ENCODE data around the gene DOCK11. TPM values are rescaled to one million over a fixed set of nuclear protein-coding genes. Genes with fewer than 3 reads are reported as not detected.

Gene DOCK11
- total RNA-seq, 2 experiments from 2014 or later, result 32.8 to 34.8 TPM

- H3K4me1 Mint-ChIP-seq (ENCODE audit: low read depth), result no peaks in the 10 kb centered on the region
- H3K27me3 Mint-ChIP-seq (ENCODE audit: low read depth), result no peaks in the 10 kb centered on the region
- DNase-seq, result no peak
- no peak overlapping the region for H3K4me3 Mint-ChIP-seq
- intact Hi-C loops (cut with micrococcal nuclease), result loop anchor here (1.0 to 5.0 kb wide), 2 partner anchors 180 to 195 kb away; partner anchors contain the start of gene ZCCHC12
- no peak overlapping the region for H3K27ac Mint-ChIP-seq
- CTCF ChIA-PET, result interaction anchor here (0.6 to 1.4 kb wide), 10 partner anchors 9 to 187 kb away, joined by 3 to 6 read pairs (median 4); no protein-coding TSS in a partner anchor
- peaks cover 9% of the 10 kb centered on the region for H3K36me3 Mint-ChIP-seq (ENCODE audit: low read depth)
- no peaks in the 10 kb centered on the region for H3K9me3 Mint-ChIP-seq
Observed at GRCh38 chrX:118627084-118627758, 131.6 kb downstream of the DOCK11 start.

DNA sequence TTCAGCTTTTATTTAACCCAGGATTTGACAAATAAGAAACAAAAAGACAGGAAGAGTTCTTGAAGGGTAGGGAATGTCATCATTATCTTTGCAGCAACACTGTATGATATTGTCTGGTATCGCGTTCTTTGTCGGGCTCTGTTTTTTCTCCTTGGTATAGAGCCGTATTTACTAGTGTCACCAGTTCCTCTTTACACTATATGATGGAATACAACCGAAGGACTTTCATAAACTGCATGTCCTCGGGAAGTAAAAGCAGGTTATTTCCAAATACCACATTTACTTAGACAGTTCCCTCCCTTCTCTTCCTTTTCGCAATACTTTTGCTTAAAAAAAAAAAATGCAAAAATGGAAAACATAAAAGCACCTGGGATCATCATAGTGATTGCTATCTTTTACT is 135.2 kb downstream of the DOCK11 start:
- H3K27me3 Mint-ChIP-seq (ENCODE audit: low read depth), result no peaks in the 10 kb centered on the region
- no peak overlapping the region for H3K27ac Mint-ChIP-seq
- H3K36me3 Mint-ChIP-seq (ENCODE audit: low read depth), result peaks cover 9% of the 10 kb centered on the region
- intact Hi-C loops (cut with micrococcal nuclease), result loop anchor here (5.0 kb wide), 1 partner anchor 96 kb away; the partner anchor contains the start of gene IL13RA1
- DNase-seq, result no peak
- CTCF ChIA-PET, result no interaction called here
- H3K9me3 Mint-ChIP-seq, result no peaks in the 10 kb centered on the region
- no peak overlapping the region for H3K4me3 Mint-ChIP-seq
- peaks cover 12% of the 10 kb centered on the region for H3K4me1 Mint-ChIP-seq (ENCODE audit: low read depth)

GRCh38 chrX:118631586-118631985 is 136.0 kb downstream of the DOCK11 start:
- DNase-seq, result no peak
- Mint-ChIP-seq H3K4me3 (no peak overlapping the region), H3K9me3 (no peaks in the 10 kb centered on the region), H3K27ac (no peak overlapping the region), H3K36me3 (ENCODE audit: low read depth) (peaks cover 7% of the 10 kb centered on the region), H3K4me1 (ENCODE audit: low read depth) (peaks cover 12% of the 10 kb centered on the region), H3K27me3 (ENCODE audit: low read depth) (no peaks in the 10 kb centered on the region)
- CTCF ChIA-PET, result no interaction called here
- intact Hi-C loops (cut with micrococcal nuclease), result loop anchor here (5.0 kb wide), 1 partner anchor 96 kb away; the partner anchor contains the start of gene IL13RA1

DNA sequence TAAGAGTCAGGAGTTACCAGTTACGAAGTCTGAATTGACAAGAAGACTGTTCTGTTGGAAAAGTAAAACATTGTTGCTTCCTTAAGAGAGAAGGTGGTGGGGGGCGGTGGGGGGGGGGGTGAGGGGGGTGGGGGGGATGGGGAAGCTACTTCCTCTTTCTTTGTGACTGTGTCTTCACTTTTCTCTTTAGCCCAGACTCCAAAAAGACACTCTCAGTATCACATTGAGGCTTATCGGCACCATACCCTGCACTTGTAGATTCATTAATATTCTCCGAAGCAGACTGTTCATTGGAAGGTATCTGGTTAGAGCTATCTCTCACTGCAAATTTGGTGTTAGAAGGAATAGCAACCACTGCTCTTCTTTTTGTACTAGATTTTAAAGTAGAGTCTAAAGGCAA is 137.2 kb downstream of the DOCK11 start:
- H3K27ac Mint-ChIP-seq, result peak overlapping the region; percentile 18
- no peak overlapping the region for H3K4me3 Mint-ChIP-seq
- CTCF ChIA-PET, result no interaction called here

DNA sequence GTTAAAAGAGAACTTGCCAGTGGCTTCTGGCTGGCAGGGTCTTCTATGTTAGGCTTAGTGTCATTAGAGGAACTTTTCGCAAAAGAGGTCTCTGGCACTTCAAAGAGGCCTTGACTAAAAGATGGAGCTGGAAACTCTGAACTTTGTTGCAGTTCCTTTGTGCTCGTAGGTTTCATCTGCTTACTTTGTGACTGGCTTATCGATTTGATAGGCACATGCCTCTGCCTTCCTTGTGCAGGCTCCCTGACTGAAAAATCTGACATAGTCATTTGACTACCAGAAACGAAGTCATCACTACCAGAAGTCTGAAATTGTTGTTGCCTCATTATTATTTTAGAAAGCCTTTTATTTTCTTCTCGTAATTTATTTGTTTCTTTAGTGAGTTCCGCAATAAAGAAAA is 137.9 kb downstream of the DOCK11 start:
- CTCF ChIA-PET, result no interaction called here
- no peak overlapping the region for H3K4me3 Mint-ChIP-seq
- H3K4me1 Mint-ChIP-seq (ENCODE audit: low read depth), result peaks cover 16% of the 10 kb centered on the region
- DNase-seq, result peak; percentile 5
- H3K9me3 Mint-ChIP-seq, result no peaks in the 10 kb centered on the region
- H3K36me3 Mint-ChIP-seq (ENCODE audit: low read depth), result peaks cover 8% of the 10 kb centered on the region
- H3K27me3 Mint-ChIP-seq (ENCODE audit: low read depth), result no peaks in the 10 kb centered on the region
- intact Hi-C loops (cut with micrococcal nuclease), result loop anchor here (5.0 kb wide), 1 partner anchor 94 kb away; the partner anchor contains the start of gene IL13RA1
- peak overlapping the region; percentile 18 for H3K27ac Mint-ChIP-seq

More for the DNA sequence above, 137.2 kb downstream of the DOCK11 start:
- DNase-seq, result no peak
- peaks cover 9% of the 10 kb centered on the region for H3K36me3 Mint-ChIP-seq (ENCODE audit: low read depth)
- H3K4me1 Mint-ChIP-seq (ENCODE audit: low read depth), result peaks cover 16% of the 10 kb centered on the region
- H3K9me3 Mint-ChIP-seq, result no peaks in the 10 kb centered on the region
- H3K27me3 Mint-ChIP-seq (ENCODE audit: low read depth), result no peaks in the 10 kb centered on the region
- intact Hi-C loops (cut with micrococcal nuclease), result loop anchor here (5.0 kb wide), 1 partner anchor 94 kb away; the partner anchor contains the start of gene IL13RA1

GRCh38 chrX:118634336-118634735 is 138.7 kb downstream of the DOCK11 start:
- Mint-ChIP-seq H3K36me3 (ENCODE audit: low read depth) (peaks cover 8% of the 10 kb centered on the region), H3K4me3 (no peak overlapping the region)
- CTCF ChIA-PET, result interaction anchor here (0.9 kb wide), 1 partner anchor 33 kb away, joined by 3 read pairs; no protein-coding TSS in a partner anchor

DNA sequence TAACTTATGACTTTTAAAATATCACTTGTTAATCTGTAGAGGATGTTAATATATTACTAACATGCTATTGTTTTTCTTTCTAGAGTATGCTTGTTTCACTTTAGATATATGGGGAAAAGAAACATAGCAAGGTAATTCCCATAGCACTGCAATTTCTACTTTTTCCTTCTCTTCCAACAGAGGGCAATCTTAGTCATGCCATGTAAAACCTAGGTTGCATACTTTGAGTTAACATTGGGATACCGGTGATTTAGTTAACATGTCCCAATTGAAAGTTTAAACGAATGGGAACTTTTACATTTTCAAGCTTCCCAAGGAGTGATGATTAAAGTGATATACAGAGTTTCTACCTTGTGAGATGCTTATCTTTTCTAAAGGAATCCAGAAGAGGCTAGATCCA is 142.4 kb downstream of the DOCK11 start:
- intact Hi-C loops (cut with micrococcal nuclease), result no loop called here
- DNase-seq, result no peak
- Mint-ChIP-seq H3K36me3 (ENCODE audit: low read depth) (peaks cover 6% of the 10 kb centered on the region), H3K4me3 (no peak overlapping the region), H3K27ac (no peak overlapping the region), H3K4me1 (ENCODE audit: low read depth) (peaks cover 11% of the 10 kb centered on the region), H3K27me3 (ENCODE audit: low read depth) (no peaks in the 10 kb centered on the region), H3K9me3 (no peaks in the 10 kb centered on the region)
- CTCF ChIA-PET, result interaction anchor here (1.0 kb wide), 1 partner anchor 173 kb away, joined by 5 read pairs; no protein-coding TSS in a partner anchor

More at GRCh38 chrX:118634336-118634735, 138.7 kb downstream of the DOCK11 start:
- H3K4me1 Mint-ChIP-seq (ENCODE audit: low read depth), result peaks cover 16% of the 10 kb centered on the region
- no peak overlapping the region for H3K27ac Mint-ChIP-seq
- no peaks in the 10 kb centered on the region for H3K9me3 Mint-ChIP-seq
- H3K27me3 Mint-ChIP-seq (ENCODE audit: low read depth), result no peaks in the 10 kb centered on the region
- intact Hi-C loops (cut with micrococcal nuclease), result loop anchor here (5.0 kb wide), 1 partner anchor 93 kb away; the partner anchor contains the start of gene IL13RA1
- DNase-seq, result no peak

DNA sequence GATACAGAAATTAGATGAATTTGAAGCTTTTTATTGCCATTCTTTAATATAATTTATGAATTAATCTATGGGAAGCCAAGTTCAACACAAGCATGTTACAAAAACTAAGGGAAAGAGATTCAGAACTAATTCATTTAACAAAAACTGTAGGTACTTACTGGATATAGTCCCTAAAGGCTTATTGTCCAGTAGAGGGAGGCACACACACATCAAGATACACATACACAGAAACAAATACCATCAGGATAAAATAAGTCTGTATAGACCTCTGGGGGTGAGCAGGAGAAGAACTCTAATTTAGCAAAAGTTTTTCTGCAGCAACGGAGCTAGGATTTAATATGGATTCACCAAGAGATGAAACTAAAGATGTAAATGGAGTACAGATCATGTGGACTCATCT is 148.8 kb downstream of the DOCK11 start:
- Mint-ChIP-seq H3K36me3 (ENCODE audit: low read depth) (peaks cover 5% of the 10 kb centered on the region), H3K4me3 (no peak overlapping the region), H3K27ac (no peak overlapping the region), H3K27me3 (ENCODE audit: low read depth) (no peaks in the 10 kb centered on the region), H3K9me3 (no peaks in the 10 kb centered on the region), H3K4me1 (ENCODE audit: low read depth) (no peaks in the 10 kb centered on the region)
- CTCF ChIA-PET, result interaction anchor here (0.5 to 0.7 kb wide), 3 partner anchors 17 to 390 kb away, joined by 3 read pairs; no protein-coding TSS in a partner anchor
- intact Hi-C loops (cut with micrococcal nuclease), result loop anchor here (1.0 kb wide), 1 partner anchor 163 kb away; no protein-coding TSS in a partner anchor
- no peak for DNase-seq

- Mint-ChIP-seq H3K27me3 (ENCODE audit: low read depth) (no peaks in the 10 kb centered on the region), H3K27ac (no peak overlapping the region), H3K4me3 (no peak overlapping the region), H3K9me3 (no peaks in the 10 kb centered on the region), H3K4me1 (ENCODE audit: low read depth) (no peaks in the 10 kb centered on the region), H3K36me3 (ENCODE audit: low read depth) (no peaks in the 10 kb centered on the region)
- intact Hi-C loops (cut with micrococcal nuclease), result no loop called here
- CTCF ChIA-PET, result interaction anchor here (0.7 kb wide), 1 partner anchor 352 kb away, joined by 3 read pairs; no protein-coding TSS in a partner anchor
- DNase-seq, result no peak
Observed at GRCh38 chrX:118652717-118653116, 157.1 kb downstream of the DOCK11 start.

DNA sequence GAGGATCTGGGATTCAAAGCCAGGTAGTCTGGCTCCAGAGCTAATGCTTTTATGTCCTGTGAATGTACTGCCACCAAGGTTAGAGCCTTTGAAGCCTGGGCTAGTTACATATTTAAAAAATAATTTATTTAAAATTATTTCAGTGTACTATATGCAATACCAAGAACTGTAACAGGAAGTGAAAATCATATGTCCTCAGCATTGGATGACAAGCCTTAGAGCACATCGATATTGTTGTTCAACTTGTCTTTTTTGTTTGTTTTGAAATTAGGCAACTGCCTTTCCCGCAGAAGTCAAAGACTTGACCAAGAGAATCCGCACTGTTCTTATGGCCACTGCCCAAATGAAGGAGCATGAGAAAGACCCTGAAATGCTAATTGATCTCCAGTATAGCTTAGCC is 158.7 kb downstream of the DOCK11 start:
- H3K36me3 Mint-ChIP-seq (ENCODE audit: low read depth), result no peaks in the 10 kb centered on the region
- H3K27me3 Mint-ChIP-seq (ENCODE audit: low read depth), result no peaks in the 10 kb centered on the region
- no peak overlapping the region for H3K27ac Mint-ChIP-seq
- DNase-seq, result no peak
- H3K4me3 Mint-ChIP-seq, result no peak overlapping the region
- H3K4me1 Mint-ChIP-seq (ENCODE audit: low read depth), result no peaks in the 10 kb centered on the region
- no peaks in the 10 kb centered on the region for H3K9me3 Mint-ChIP-seq
- intact Hi-C loops (cut with micrococcal nuclease), result no loop called here
- CTCF ChIA-PET, result interaction anchor here (0.8 kb wide), 2 partner anchors 9 to 27 kb away, joined by 3 read pairs; no protein-coding TSS in a partner anchor

DNA sequence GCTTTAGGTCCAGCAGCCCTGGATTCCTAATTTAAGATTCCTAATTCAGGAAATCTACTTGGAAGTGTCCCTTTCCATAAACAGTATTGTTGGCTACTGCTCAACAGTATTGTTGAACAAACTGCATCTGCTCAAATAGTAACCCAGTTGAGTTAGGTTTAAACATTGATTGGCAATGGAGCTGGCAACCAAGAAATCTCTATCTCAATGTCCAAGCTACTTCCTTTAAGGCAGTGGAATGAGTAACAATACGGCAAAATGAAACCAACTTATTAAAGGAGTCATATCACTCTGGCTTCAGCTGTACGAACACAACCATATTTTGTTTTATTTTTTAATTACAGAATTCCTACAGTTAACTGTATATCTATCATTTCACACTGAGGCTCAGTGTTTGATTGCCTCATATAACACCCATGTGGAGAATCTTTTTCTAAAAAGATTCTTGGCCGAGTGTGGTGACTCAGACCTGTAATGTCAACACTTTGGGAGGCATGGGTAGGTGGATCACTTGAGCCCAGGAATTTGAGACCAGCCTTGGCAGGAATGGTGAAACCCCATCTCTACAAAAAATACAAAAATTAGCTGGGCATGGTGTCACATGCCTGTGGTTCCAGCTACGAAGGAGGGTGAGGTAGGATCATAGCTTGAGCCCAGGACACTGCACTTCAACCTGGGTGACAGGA is 160.1 kb downstream of the DOCK11 start:
- intact Hi-C loops (cut with micrococcal nuclease), result no loop called here
- H3K27me3 Mint-ChIP-seq (ENCODE audit: low read depth), result no peaks in the 10 kb centered on the region
- H3K9me3 Mint-ChIP-seq, result no peaks in the 10 kb centered on the region
- no peaks in the 10 kb centered on the region for H3K4me1 Mint-ChIP-seq (ENCODE audit: low read depth)
- CTCF ChIA-PET, result no interaction called here
- no peak for DNase-seq
- H3K36me3 Mint-ChIP-seq (ENCODE audit: low read depth), result no peaks in the 10 kb centered on the region
- no peak overlapping the region for H3K4me3 Mint-ChIP-seq
- H3K27ac Mint-ChIP-seq, result no peak overlapping the region

GRCh38 chrX:118657413-118657812 is 161.8 kb downstream of the DOCK11 start:
- H3K36me3 Mint-ChIP-seq (ENCODE audit: low read depth), result peaks cover 1% of the 10 kb centered on the region
- CTCF ChIA-PET, result no interaction called here

More at GRCh38 chrX:118657413-118657812, 161.8 kb downstream of the DOCK11 start:
- DNase-seq, result no peak
- Mint-ChIP-seq H3K4me3 (no peak overlapping the region), H3K27ac (no peak overlapping the region), H3K9me3 (no peaks in the 10 kb centered on the region), H3K27me3 (ENCODE audit: low read depth) (no peaks in the 10 kb centered on the region), H3K4me1 (ENCODE audit: low read depth) (no peaks in the 10 kb centered on the region)
- intact Hi-C loops (cut with micrococcal nuclease), result no loop called here

Measured in activated naive CD4-positive, alpha-beta T cell treated with anti-CD3 and anti-CD28 coated beads for 36 hours (primary cell).